Left ventricle myocardium inferior (tissue), 1 donor: ENCODE measurements around the gene ZCCHC10. TPM values are rescaled to one million over a fixed set of nuclear protein-coding genes. Genes with fewer than 3 reads are reported as not detected.
"Not testable (repeated sequence)": the region's sequence is repeated elsewhere in the genome, so short reads cannot be mapped to it uniquely, and the experiment has no call there.

Source experiments
- DNase-seq: peaks from one replicate; pipeline ENCODE4 v3.0.0-alpha.2; 2020
- H3K27ac ChIP-seq: fragments of 200-600 bp; replicated peaks from 2 replicates; pipeline ENCODE4 v1.8.0; 2021
- H3K27me3 ChIP-seq: fragments of 200-600 bp; 2 replicates; pipeline ENCODE4 v1.8.0; 2021; ENCODE audit warnings: low read depth
- H3K36me3 ChIP-seq: fragments of 200-600 bp; 2 replicates; pipeline ENCODE4 v1.8.0; 2021
- H3K4me1 ChIP-seq: fragments of 200-600 bp; 2 replicates; pipeline ENCODE4 v1.8.0; 2021
- H3K4me3 ChIP-seq: fragments of 200-600 bp; 2 replicates; pipeline ENCODE4 v1.8.0; 2021; ENCODE audit warnings: mild to moderate bottlenecking, moderate library complexity
- H3K9me3 ChIP-seq: fragments of 200-600 bp; replicated peaks from 2 replicates; pipeline ENCODE4 v1.8.0; 2021
- CTCF ChIP-seq: fragments of 200-600 bp; IDR thresholded peaks from 2 replicates; pipeline ENCODE4 v1.8.0; 2021; ENCODE audit warnings: antibody characterized with exemption, mild to moderate bottlenecking, borderline replicate concordance
- intact Hi-C: fragments of 100-400 bp; cut with micrococcal nuclease; formaldehyde crosslinking; loops from one replicate; pipeline ENCODE4 v1.11.0; 2022
- total RNA-seq: library from RNA; stranded (reverse); fragmentation: NEBNext Ultra II Directional; extraction: Animal tissue kit (Norgen Biotek cat#: 25700); gene quantifications from one replicate; pipeline ENCODE4 v1.2.1, GENCODE V29; 2021
- donor health status: DM: no; HTN: yes; CAD: no; lungs with severe emphysema.

ZCCHC10 gene
- total RNA-seq, 1 donor from 2014 or later: 18.7 TPM

GRCh38 chr5:132963171-132964104 is 62.9 kb downstream of the ZCCHC10 start, which contains the start of gene AFF4:
Gene AFF4 (minus strand): TSS chr5:132963634. CDS start chr5:132937189, 26,445 bp downstream.
- peaks cover 56% of the 10 kb centered on the region for H3K4me1 ChIP-seq
- DNase-seq: peak; percentile 98
- H3K9me3 ChIP-seq: no peaks in the 10 kb centered on the region
- peak within 1 kb of the TSS; percentile 99 for H3K4me3 ChIP-seq
- intact Hi-C loops: no loop called here
- no peaks in the 10 kb centered on the region for H3K36me3 ChIP-seq
- no peak for TF ChIP-seq CTCF
- H3K27me3 ChIP-seq: no peaks in the 10 kb centered on the region
- H3K27ac ChIP-seq: peak within 1 kb of the TSS; percentile 99

GRCh38 chr5:132962429-132963021 is 63.8 kb downstream of the ZCCHC10 start:
- H3K4me3 ChIP-seq: peak overlapping the region; percentile 99
- intact Hi-C loops: no loop called here
- no peak for TF ChIP-seq CTCF

GRCh38 chr5:132961887-132962286 is 64.5 kb downstream of the ZCCHC10 start:
- TF ChIP-seq CTCF: no peak
- intact Hi-C loops: no loop called here
- Histone ChIP-seq H3K27me3 (no peaks in the 10 kb centered on the region), H3K9me3 (no peaks in the 10 kb centered on the region), H3K27ac (peak overlapping the region; percentile 99), H3K4me3 (peak overlapping the region; percentile 99), H3K4me1 (peaks cover 67% of the 10 kb centered on the region), H3K36me3 (no peaks in the 10 kb centered on the region)
- no peak for DNase-seq

More at GRCh38 chr5:132962429-132963021, 63.8 kb downstream of the ZCCHC10 start:
- no peak for DNase-seq
- peak overlapping the region; percentile 99 for H3K27ac ChIP-seq
- no peaks in the 10 kb centered on the region for H3K9me3 ChIP-seq
- peaks cover 61% of the 10 kb centered on the region for H3K4me1 ChIP-seq
- no peaks in the 10 kb centered on the region for H3K36me3 ChIP-seq
- H3K27me3 ChIP-seq: no peaks in the 10 kb centered on the region

- intact Hi-C loops, DNase-seq: not testable (repeated sequence)
- H3K4me1 ChIP-seq: peaks cover 69% of the 10 kb centered on the region
These were observed 65.1 kb downstream of the ZCCHC10 start for GRCh38 chr5:132961123-132961815.

GRCh38 chr5:132956166-132956799 is 70.1 kb downstream of the ZCCHC10 start:
- H3K36me3 ChIP-seq, H3K9me3 ChIP-seq, DNase-seq, H3K27ac ChIP-seq, H3K4me3 ChIP-seq, H3K27me3 ChIP-seq, intact Hi-C loops: not testable (repeated sequence)
- peaks cover 83% of the 10 kb centered on the region for H3K4me1 ChIP-seq

More at GRCh38 chr5:132961123-132961815, 65.1 kb downstream of the ZCCHC10 start:
- Histone ChIP-seq H3K27ac (peak overlapping the region; percentile 99), H3K4me3 (peak overlapping the region; percentile 99)
- H3K36me3 ChIP-seq, H3K9me3 ChIP-seq, H3K27me3 ChIP-seq: not testable (repeated sequence)

- TF ChIP-seq CTCF: no peak
- Histone ChIP-seq H3K27me3 (no peaks in the 10 kb centered on the region), H3K4me3 (no peak overlapping the region), H3K9me3 (peaks cover 5% of the 10 kb centered on the region), H3K4me1 (peaks cover 65% of the 10 kb centered on the region), H3K36me3 (peaks cover 9% of the 10 kb centered on the region), H3K27ac (no peak overlapping the region)
- no peak for DNase-seq
- intact Hi-C loops: no loop called here
These were observed 72.6 kb downstream of the ZCCHC10 start for GRCh38 chr5:132953710-132954109.
